ENCODE measurements around the gene MACROH2A2.
"Not testable (repeated sequence)": the region's sequence is repeated elsewhere in the genome, so short reads cannot be mapped to it uniquely, and the experiment has no call there.

MACROH2A2 gene

DNA sequence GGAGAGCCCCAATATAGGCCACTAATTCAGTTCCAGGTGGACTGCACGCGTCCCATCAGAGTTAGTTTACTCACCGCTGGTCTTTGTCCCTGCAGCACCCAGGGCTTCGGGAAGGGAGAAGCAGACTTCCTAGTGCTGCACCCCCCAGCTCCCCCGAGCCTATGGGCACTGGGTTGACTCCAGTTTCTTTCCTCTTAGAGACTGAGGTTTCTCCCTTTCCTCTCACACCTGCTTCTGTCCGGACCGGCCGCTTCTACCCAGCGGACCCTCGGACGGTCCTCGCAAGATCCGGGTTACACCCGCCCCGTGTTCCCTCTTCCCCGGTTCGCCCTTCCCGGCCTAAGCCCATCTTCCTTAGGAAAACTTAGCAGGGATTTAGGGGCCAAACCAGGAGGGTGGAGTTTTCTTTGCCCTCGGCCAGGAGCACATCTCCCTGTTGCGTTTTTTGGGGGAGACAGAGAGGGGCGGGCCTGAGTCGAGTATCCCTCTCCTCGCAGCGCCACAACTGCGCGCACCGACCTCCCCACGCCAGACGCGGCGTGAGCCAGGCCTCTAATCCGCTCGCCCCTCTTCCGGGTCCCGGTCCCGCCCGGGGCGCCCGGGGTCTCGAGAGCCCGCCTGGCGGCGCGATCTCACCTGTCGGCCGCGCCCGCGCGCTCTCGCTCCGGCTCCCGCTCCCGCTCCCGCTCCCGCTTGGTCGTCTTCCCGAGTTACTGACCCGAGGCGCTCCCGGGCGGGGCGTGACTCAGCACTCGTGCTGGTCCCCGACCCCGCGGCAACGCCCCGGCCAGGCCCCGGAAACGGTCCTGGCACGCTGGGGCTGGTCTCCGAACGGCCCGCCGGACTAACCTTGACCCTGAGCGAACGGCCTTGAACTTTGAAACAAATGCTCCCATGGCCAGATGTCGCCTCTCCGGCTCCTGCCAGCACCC, 79.7 kb downstream of the MACROH2A2 start, which contains the start of gene AIFM2:
Gene AIFM2, minus strand, starts transcription at position 728 of the 932 bp plus-strand sequence. CDS start 8,741 bp downstream, outside the sequence.
- peak; percentile 77 for DNase-seq

DNA sequence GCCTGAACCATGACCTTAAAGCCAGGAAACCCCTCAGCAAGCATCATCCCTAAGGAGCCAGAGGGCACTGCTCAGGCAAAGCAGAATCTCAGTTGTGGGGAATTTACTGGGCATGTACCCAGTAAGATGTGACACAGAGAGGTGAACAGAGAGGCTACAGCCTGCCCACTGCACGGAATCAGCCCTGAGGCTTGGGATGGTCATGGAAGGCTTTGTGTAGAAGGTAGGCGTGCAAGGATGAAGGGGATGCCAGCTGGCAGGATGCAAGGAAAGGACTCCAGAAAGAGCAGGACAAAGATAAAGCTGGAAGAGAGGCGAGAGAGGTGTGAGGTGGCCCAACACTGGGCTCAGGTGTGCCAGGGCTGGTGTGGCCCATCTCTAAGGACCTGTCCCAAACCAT, 82.4 kb downstream of the MACROH2A2 start:
- DNase-seq, result no peak

DNA sequence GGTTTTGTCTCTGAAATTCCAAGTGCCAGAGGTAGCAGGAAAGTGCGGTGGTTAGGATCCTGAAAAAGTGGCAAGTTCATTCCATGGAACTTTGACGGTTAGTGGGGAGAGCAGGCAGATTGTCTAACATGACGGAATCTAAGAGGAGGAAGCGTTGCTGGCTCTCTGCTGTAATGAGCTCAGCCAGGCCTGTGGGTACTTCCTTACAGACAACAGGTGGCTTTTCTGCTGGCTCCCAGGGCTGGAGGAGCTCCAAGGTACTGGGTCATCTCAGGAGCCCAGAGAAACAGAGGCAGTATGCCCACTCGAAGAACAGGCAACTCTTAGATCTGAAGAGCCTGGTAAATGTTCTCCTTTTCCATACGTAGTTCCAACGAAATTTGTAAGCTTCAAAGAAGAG, 83.0 kb downstream of the MACROH2A2 start:
- no peak for DNase-seq

DNA sequence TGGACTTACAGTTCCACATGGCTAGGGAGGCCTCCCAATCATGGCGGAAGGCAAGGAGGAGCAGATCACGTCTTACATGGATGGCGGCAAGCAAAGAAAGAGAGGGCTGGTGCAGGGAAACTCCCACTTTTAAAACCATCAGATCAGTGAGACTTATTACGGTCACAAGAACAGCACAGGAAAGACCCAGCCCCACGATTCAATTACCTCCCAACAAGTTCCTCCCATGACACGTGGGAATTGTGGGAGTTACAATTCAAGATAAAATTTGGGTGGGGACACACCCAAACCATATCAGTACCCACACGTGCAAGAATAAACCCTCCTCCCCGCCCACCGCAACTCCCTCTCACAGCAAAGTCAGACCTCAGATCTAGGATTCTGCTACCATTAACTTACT, 84.5 kb downstream of the MACROH2A2 start:
- DNase-seq, result no peak

GRCh38 chr10:70137927-70138883, 85.6 kb downstream of the MACROH2A2 start:
- DNase-seq, result no peak

DNA sequence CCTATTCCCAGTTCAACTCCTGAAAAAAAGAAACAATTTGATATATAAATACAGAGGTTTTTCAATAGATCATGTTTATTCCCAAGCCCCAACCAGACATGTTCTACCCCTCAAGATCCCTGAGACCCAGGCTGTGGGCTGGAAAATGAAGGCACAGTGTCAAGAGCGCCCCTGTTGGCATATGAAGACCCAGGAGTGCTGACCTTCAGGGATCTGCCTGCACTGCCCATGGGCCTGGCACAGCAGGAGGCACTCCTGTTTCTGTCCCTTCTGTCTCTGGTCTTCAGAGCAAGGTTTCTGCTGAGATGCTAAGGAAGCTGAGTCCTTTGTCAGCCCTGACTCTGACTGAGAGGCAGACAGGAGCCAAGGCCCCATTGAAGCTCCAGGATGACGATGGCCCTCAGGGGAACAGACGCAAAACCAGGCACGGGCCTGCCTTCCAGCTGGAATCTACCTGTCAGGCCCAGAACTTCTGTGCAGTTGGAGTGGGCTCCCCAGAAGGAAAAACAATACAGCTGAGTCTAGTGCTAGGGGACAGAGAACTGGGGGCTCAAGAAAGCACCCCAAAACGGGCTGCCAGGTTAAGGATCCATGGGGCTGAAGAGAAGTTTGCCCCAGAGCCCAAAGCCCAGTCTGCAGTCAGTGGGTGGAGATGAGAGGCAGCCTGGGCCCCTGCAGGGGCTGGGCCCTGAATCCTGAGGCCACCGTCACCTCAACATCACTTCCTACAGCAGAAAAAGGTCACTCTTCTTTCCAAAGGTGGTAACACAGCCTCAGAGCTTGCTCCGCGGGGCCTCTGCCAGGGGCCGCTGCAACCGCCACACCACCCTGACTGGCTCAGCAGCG, 86.7 kb downstream of the MACROH2A2 start:
- DNase-seq, result no peak

- DNase-seq, result no peak
Observed at GRCh38 chr10:70139997-70140250, 87.3 kb downstream of the MACROH2A2 start.

- DNase-seq, result no peak
Observed at GRCh38 chr10:70140297-70140696, 87.7 kb downstream of the MACROH2A2 start.

- DNase-seq, result no peak
Observed at GRCh38 chr10:70142555-70142954, 89.9 kb downstream of the MACROH2A2 start.

DNA sequence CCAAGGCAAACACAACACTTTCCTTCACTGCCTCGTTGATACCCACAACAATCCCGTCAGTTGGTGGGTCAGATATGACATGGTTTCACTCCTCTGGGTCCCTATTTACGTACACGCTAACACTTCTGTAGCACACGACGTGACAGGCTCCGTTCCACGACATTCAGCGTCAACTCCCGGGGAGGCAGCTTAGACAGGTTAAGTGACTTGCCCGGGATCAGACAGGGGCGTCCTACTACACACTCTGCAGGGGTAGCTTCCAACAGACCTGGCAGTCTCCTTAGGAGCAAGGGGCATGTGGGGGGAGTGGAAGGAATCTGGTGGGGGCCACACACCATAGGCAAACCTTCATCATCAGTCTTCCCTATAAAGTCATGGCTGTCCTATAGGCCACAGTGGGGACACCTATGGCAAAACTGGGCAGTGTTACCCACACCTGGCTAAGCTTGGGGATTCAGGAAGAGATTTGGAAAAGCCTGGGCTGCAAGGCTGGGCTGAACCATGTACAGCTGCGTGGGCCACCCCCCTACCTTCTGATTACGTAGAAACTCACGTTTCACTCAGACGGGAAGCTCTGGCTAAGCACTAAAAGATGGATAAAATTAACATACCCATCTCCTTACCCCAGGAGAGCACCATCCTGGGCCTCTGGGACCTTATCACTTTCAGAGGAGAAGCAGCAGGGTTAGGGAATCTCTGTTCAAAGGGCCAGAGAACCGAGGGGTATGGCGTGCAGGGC, 91.9 kb downstream of the MACROH2A2 start:
- DNase-seq, result no peak

GRCh38 chr10:70145166-70145665, 92.6 kb downstream of the MACROH2A2 start:
- no peak for DNase-seq

- DNase-seq, result peak; percentile 93
Observed at GRCh38 chr10:70145666-70146488, 93.2 kb downstream of the MACROH2A2 start.

GRCh38 chr10:70146489-70147258, 94.0 kb downstream of the MACROH2A2 start, which contains the start of gene TYSND1:
TYSND1 (minus strand) TSS chr10:70146700; CDS start chr10:70146586, 114 bp downstream.
- peak; percentile 98 for DNase-seq

DNA sequence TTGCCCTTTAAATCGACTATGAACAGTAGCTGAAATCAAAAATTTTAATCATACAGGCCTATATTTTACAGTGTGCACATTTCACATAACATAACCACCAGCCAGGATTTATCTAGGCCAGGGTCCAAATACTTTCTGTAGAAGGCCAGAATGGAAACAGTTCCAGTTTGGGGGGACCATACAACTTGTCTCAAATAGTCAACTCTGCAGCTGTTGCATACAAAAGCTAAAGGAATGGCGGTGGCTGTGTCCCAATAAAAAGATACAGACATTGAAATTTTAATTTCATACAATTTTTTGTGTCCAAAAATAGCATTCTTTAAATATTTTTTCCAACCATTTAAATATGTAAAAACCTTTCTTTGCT, 94.6 kb downstream of the MACROH2A2 start:
- no peak for DNase-seq

DNA sequence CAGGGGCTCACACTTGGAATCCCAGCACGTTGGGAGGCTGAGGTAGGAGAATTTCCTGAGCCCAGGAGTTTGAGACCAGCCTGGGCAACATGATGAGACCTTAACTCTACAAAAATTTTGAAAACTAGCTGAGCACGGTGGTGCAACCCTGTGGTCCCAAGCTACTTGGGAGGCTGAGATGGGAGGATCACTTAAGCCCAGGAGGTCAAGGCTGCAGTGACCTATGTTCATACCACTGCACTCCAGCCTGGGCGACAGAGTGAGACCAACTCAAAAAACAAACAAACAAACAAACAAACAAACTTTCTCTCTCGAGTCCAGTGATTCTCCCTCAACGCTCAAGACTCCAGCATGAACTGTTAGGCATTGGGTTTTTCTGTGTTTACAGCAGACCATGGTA, 95.9 kb downstream of the MACROH2A2 start:
- DNase-seq, result no peak

DNA sequence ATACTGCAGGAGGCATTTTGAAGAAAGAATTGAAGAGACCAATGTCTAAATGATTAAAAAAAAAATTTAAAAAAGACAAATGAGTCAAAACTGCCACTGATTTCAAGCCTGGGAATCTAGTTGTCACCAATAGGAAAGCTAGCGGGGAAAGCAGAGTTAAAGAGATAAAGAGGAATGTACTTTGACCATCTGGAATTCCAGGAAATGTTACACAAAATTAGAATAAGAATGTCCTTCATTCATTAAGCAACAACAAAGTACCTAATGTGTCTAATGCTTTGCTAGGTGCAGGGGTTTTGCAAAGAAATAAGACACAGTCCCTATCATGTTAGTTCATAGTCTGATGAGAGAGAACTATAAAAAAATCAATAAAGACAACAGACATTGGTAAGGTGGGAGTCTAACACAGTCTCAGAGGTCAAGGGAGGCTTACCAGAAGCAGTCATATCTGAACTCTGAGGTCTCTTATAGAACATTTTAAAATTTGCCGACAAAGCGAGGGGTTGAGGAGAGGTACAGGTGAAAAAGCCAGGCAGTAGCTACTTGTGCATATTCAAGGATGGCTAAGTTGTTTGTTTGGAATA, 102.7 kb downstream of the MACROH2A2 start:
- no peak for DNase-seq

GRCh38 chr10:70158113-70158512, 105.5 kb downstream of the MACROH2A2 start:
- no peak for DNase-seq

DNA sequence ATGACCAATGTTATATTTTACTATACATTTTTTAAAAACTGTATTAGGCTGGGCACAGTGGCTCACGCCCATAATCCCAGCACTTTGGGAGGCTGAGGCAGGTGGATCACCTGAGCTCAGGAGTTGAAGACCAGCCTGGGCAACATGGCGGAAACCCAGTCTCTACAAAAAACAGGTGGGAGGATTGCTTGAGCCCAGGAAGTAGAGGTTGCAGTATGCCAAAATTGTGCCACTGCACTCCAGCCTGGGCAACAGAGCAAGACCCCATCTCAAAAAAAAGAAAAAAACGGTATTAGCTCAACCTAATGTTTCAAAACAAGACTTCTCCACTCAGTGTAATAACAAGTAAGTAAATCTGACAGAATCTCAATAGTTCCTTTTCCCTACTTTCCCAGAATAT, 106.7 kb downstream of the MACROH2A2 start:
- not testable (repeated sequence) for DNase-seq

GRCh38 chr10:70160798-70161197, 108.2 kb downstream of the MACROH2A2 start:
- no peak for DNase-seq
